Left cardiac atrium (tissue), 4 donors: Measurements from ENCODE around the gene MLXIP. TPM values are rescaled to one million over a fixed set of nuclear protein-coding genes. Genes with fewer than 3 reads are reported as not detected.
A peak's percentile ranks its signal among the peaks of the same experiment; 100 is the strongest.
"Not testable (repeated sequence)": the region's sequence is repeated elsewhere in the genome, so short reads cannot be mapped to it uniquely, and the experiment has no call there.

Source experiments
- ATAC-seq, 2 donors: fragments of 200-7000 bp; cut with Tn5 transposase; one replicate each; pipeline ENCODE4 v1.9.1; 2020; ENCODE audit warnings: mild to moderate bottlenecking in 2 of 2, moderate library complexity in 2 of 2
- DNase-seq: peaks from one replicate; pipeline ENCODE4 v3.0.0-alpha.2; 2020
- intact Hi-C, 2 donors: fragments of 100-400 bp; cut with DNase I; formaldehyde crosslinking; loops; one replicate each; pipeline versions ENCODE4 v1.14.1 to v1.15.1; 2022 to 2023
- total RNA-seq, 2 donors: library from RNA; stranded (reverse); fragmentation: NEBNext Ultra II Directional; extraction: Animal tissue kit (Norgen Biotek cat#: 25700); gene quantifications; one replicate each; pipeline ENCODE4 v1.2.1, GENCODE V29; 2021
- donor health status: DM: no; HTN: yes; CAD: no.
- donor health status: DM: no; HTN: yes; CAD: no; lungs with severe emphysema.
- donor health status: DM: yes; HTN: yes; CAD: no.
- donor health status: Dilated cardiomyopathy.

The MLXIP gene
- total RNA-seq, 2 donors from 2014 or later = 30.8 to 31.3 TPM

GRCh38 chr12:122089077-122089476, 10.5 kb downstream of the MLXIP start:
- DNase-seq = no peak
- ATAC-seq = no peak
- intact Hi-C loops = no loop called here

- ATAC-seq (peak; percentile 60 to 74), DNase-seq (no peak)
- intact Hi-C loops = no loop called here
These were observed 12.4 kb downstream of the MLXIP start for GRCh38 chr12:122090759-122091515.

- intact Hi-C loops = no loop called here
- no peak for DNase-seq
- ATAC-seq = no peak
These were observed 14.7 kb downstream of the MLXIP start for GRCh38 chr12:122093098-122093883.

GRCh38 chr12:122094137-122094734, 15.7 kb downstream of the MLXIP start:
- ATAC-seq = no peak
- DNase-seq = no peak
- intact Hi-C loops = no loop called here

GRCh38 chr12:122094735-122095631, 16.4 kb downstream of the MLXIP start:
- intact Hi-C loops = no loop called here
- no peak for ATAC-seq
- no peak for DNase-seq

GRCh38 chr12:122096014-122096413, 17.5 kb downstream of the MLXIP start:
- intact Hi-C loops = no loop called here
- ATAC-seq (no peak), DNase-seq (no peak)

GRCh38 chr12:122096591-122097149, 18.1 kb downstream of the MLXIP start:
- ATAC-seq = peak in 1 of 2 donors; percentile 4
- DNase-seq = no peak
- intact Hi-C loops = no loop called here

GRCh38 chr12:122097584-122097926, 19.0 kb downstream of the MLXIP start:
- ATAC-seq (peak; percentile 41 to 52), DNase-seq (no peak)
- intact Hi-C loops = no loop called here

GRCh38 chr12:122097927-122098756, 19.6 kb downstream of the MLXIP start:
- peak; percentile 81 for DNase-seq
- intact Hi-C loops = no loop called here
- peak; percentile 90 to 95 for ATAC-seq

- no peak for ATAC-seq
- intact Hi-C loops = no loop called here
- no peak for DNase-seq
These were observed 20.8 kb downstream of the MLXIP start for GRCh38 chr12:122099280-122099749.

- ATAC-seq (no peak), DNase-seq (no peak)
- intact Hi-C loops = no loop called here
These were observed 21.3 kb downstream of the MLXIP start for GRCh38 chr12:122099856-122100255.

- DNase-seq (no peak), ATAC-seq (no peak)
- intact Hi-C loops = no loop called here
These were observed 22.0 kb downstream of the MLXIP start for GRCh38 chr12:122100568-122100967.

GRCh38 chr12:122102331-122102730, 23.8 kb downstream of the MLXIP start:
- no peak for DNase-seq
- peak in 1 of 2 donors; percentile 6 for ATAC-seq
- intact Hi-C loops = no loop called here

GRCh38 chr12:122104844-122105243, 26.3 kb downstream of the MLXIP start:
- intact Hi-C loops = no loop called here
- DNase-seq (no peak), ATAC-seq (no peak)

- DNase-seq, intact Hi-C loops: not testable (repeated sequence)
These were observed 26.9 kb downstream of the MLXIP start for GRCh38 chr12:122105496-122105895.

GRCh38 chr12:122106843-122107242, 28.3 kb downstream of the MLXIP start:
- DNase-seq (peak; percentile 60), ATAC-seq (peak; percentile 53 to 81)
- intact Hi-C loops = no loop called here

More at GRCh38 chr12:122105496-122105895, 26.9 kb downstream of the MLXIP start:
- not testable (repeated sequence) for ATAC-seq

GRCh38 chr12:122107261-122107660, 28.7 kb downstream of the MLXIP start:
- intact Hi-C loops = no loop called here
- peak in 1 of 2 donors; percentile 37 for ATAC-seq
- no peak for DNase-seq
